Subcutaneous adipose tissue (tissue), 4 donors: Measurements from ENCODE around the gene ELMO1. TPM values are rescaled to one million over a fixed set of nuclear protein-coding genes. Genes with fewer than 3 reads are reported as not detected.

ENCODE experiments used
- total RNA-seq, 4 donors: library from RNA; depleted of rRNA; stranded (reverse); fragments of >200 nt; gene quantifications; one replicate each; pipeline ENCODE4 v1.1.0, GENCODE V29; 2016
- TF ChIP-seq, protein P1 (sequence below): fragments of 450-650 bp; IDR thresholded peaks from one replicate; pipeline ENCODE4 v1.5.1; 2016; ENCODE audit warnings: low read depth, mild to moderate bottlenecking, control low read depth, antibody characterized with exemption, moderate library complexity

The ELMO1 gene
- total RNA-seq, 4 donors from 2014 or later, result 97.1 to 129 (median 126) TPM

DNA sequence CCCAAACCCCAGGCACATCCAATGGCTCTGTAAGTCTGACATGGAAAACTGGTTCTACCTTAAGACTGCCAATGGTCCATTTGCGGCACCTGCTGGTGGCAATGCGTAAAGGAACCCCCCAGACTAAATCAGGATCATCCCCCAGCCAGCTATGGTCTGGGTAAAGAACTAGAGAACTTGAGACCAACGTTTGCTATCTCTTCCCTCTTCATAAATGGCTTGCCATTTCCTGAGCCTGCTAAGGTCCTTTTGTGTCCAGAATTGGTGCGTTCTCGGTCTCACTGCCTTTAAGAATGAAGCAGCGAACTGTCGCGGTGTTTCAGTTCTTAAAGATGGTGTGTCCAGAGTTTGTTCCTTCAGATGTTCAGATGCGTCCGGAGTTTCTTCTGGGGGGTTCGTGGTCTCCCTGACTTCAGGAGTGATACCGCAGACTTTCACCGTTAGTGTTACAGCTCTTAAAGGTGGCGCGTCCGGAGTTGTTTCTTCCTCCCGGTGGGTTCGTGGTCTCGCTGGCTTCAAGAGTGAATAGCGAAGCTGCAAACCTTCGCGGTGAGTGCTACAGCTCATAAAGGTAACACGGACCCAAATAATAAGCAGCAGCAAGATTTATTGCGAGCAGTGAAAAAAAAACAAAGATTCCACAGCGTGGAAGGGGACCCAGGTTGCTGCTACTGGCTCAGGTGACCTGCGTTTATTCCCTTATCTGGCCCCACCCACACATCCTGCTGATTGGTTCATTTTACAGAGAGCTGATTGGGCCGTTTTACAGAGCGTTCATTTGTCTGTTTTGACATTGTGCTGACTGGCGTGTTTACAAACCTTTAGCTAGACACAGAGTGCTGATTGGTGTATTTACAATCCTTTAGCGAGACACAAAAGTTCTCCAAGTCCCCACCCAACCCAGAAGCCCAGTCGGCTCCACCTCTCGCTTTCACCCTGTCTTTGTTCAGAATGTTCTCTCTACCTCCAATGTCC, 95.4 kb downstream of the ELMO1 start:
- TF ChIP-seq, protein P1, sequence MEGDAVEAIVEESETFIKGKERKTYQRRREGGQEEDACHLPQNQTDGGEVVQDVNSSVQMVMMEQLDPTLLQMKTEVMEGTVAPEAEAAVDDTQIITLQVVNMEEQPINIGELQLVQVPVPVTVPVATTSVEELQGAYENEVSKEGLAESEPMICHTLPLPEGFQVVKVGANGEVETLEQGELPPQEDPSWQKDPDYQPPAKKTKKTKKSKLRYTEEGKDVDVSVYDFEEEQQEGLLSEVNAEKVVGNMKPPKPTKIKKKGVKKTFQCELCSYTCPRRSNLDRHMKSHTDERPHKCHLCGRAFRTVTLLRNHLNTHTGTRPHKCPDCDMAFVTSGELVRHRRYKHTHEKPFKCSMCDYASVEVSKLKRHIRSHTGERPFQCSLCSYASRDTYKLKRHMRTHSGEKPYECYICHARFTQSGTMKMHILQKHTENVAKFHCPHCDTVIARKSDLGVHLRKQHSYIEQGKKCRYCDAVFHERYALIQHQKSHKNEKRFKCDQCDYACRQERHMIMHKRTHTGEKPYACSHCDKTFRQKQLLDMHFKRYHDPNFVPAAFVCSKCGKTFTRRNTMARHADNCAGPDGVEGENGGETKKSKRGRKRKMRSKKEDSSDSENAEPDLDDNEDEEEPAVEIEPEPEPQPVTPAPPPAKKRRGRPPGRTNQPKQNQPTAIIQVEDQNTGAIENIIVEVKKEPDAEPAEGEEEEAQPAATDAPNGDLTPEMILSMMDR, result no peak

- TF ChIP-seq, protein P1, result no peak
These were observed 96.3 kb downstream of the ELMO1 start for GRCh38 chr7:37352251-37352880.

GRCh38 chr7:37351716-37352115, 96.9 kb downstream of the ELMO1 start:
- TF ChIP-seq, protein P1, result no peak

GRCh38 chr7:37349979-37350590, 98.6 kb downstream of the ELMO1 start:
- TF ChIP-seq, protein P1, result no peak

- TF ChIP-seq, protein P1, result no peak
These were observed 99.7 kb downstream of the ELMO1 start for GRCh38 chr7:37348982-37349381.

- TF ChIP-seq, protein P1, result no peak
These were observed 101.9 kb downstream of the ELMO1 start for GRCh38 chr7:37346761-37347160.
